Upper lobe of right lung (tissue), 1 donor: ENCODE measurements around the gene CROCC2. TPM values are rescaled to one million over a fixed set of nuclear protein-coding genes. Genes with fewer than 3 reads are reported as not detected.

ENCODE experiments used
- ATAC-seq: fragments of 200-7000 bp; cut with Tn5 transposase; one replicate; pipeline ENCODE4 v1.9.1; 2020; ENCODE audit warnings: mild to moderate bottlenecking, moderate library complexity
- DNase-seq: peaks from one replicate; pipeline ENCODE4 v3.0.0-alpha.2; 2020
- H3K27ac ChIP-seq: fragments of 200-600 bp; one replicate; pipeline ENCODE4 v1.8.0; 2022
- H3K27me3 ChIP-seq: fragments of 200-600 bp; one replicate; pipeline ENCODE4 v1.8.0; 2022; ENCODE audit warnings: mild to moderate bottlenecking
- H3K36me3 ChIP-seq: fragments of 200-600 bp; one replicate; pipeline ENCODE4 v1.8.0; 2022
- H3K4me1 ChIP-seq: fragments of 200-600 bp; one replicate; pipeline ENCODE4 v1.8.0; 2022
- H3K4me3 ChIP-seq: fragments of 200-600 bp; one replicate; pipeline ENCODE4 v1.8.0; 2022; ENCODE audit warnings: mild to moderate bottlenecking
- H3K9me3 ChIP-seq: fragments of 200-600 bp; one replicate; pipeline ENCODE4 v1.8.0; 2022
- CTCF ChIP-seq: fragments of 200-600 bp; IDR thresholded peaks from one replicate; pipeline ENCODE4 v1.8.0; 2022; ENCODE audit warnings: antibody characterized with exemption
- intact Hi-C: fragments of 100-400 bp; cut with DNase I; formaldehyde crosslinking; loops from one replicate; pipeline ENCODE4 v1.11.0; 2022
- total RNA-seq: library from RNA; stranded (reverse); fragmentation: NEBNext Ultra II Directional; extraction: Animal tissue kit (Norgen Biotek cat#: 25700); gene quantifications from one replicate; pipeline ENCODE4 v1.2.1, GENCODE V29; 2021
- donor health status: DM: no; HTN: yes; CAD: no; lungs with severe emphysema.

CROCC2 gene
- total RNA-seq, 1 donor from 2014 or later = 0.26 TPM

GRCh38 chr2:241030333-241030680, 124.2 kb downstream of the CROCC2 start:
- DNase-seq = no peak
- intact Hi-C loops = no loop called here
- H3K27ac ChIP-seq = no peak overlapping the region

GRCh38 chr2:241030883-241031282, 124.7 kb downstream of the CROCC2 start:
- DNase-seq (no peak), ATAC-seq (no peak)
- no peaks in the 10 kb centered on the region for H3K27me3 ChIP-seq
- H3K36me3 ChIP-seq = peaks cover 36% of the 10 kb centered on the region
- H3K27ac ChIP-seq = no peak overlapping the region
- intact Hi-C loops = no loop called here
- H3K9me3 ChIP-seq = peaks cover 5% of the 10 kb centered on the region
- no peaks in the 10 kb centered on the region for H3K4me1 ChIP-seq
- no peak for TF ChIP-seq CTCF
- no peak overlapping the region for H3K4me3 ChIP-seq

More at GRCh38 chr2:241030333-241030680, 124.2 kb downstream of the CROCC2 start:
- Histone ChIP-seq H3K36me3 (peaks cover 36% of the 10 kb centered on the region), H3K9me3 (peaks cover 11% of the 10 kb centered on the region), H3K4me3 (no peak overlapping the region), H3K4me1 (no peaks in the 10 kb centered on the region), H3K27me3 (no peaks in the 10 kb centered on the region)
- TF ChIP-seq CTCF = no peak
- peak; percentile 5 for ATAC-seq

GRCh38 chr2:241031436-241032165, 125.5 kb downstream of the CROCC2 start:
- peaks cover 36% of the 10 kb centered on the region for H3K36me3 ChIP-seq
- intact Hi-C loops = no loop called here
- no peak overlapping the region for H3K4me3 ChIP-seq
- TF ChIP-seq CTCF = no peak
- no peaks in the 10 kb centered on the region for H3K27me3 ChIP-seq
- H3K9me3 ChIP-seq = no peaks in the 10 kb centered on the region
- H3K4me1 ChIP-seq = no peaks in the 10 kb centered on the region
- DNase-seq = no peak
- no peak overlapping the region for H3K27ac ChIP-seq
- peak; percentile 26 for ATAC-seq

GRCh38 chr2:241033336-241033987, 127.3 kb downstream of the CROCC2 start:
- ATAC-seq (no peak), DNase-seq (no peak)
- Histone ChIP-seq H3K36me3 (peaks cover 44% of the 10 kb centered on the region), H3K9me3 (no peaks in the 10 kb centered on the region), H3K4me3 (no peak overlapping the region), H3K27me3 (no peaks in the 10 kb centered on the region), H3K27ac (no peak overlapping the region), H3K4me1 (no peaks in the 10 kb centered on the region)
- no peak for TF ChIP-seq CTCF
- intact Hi-C loops = no loop called here

GRCh38 chr2:241033994-241034393, 127.9 kb downstream of the CROCC2 start:
- no peaks in the 10 kb centered on the region for H3K27me3 ChIP-seq
- no peak for TF ChIP-seq CTCF
- H3K9me3 ChIP-seq = no peaks in the 10 kb centered on the region
- intact Hi-C loops = no loop called here
- H3K4me3 ChIP-seq = no peak overlapping the region
- ATAC-seq = no peak
- no peak overlapping the region for H3K27ac ChIP-seq
- H3K4me1 ChIP-seq = no peaks in the 10 kb centered on the region
- DNase-seq = no peak
- peaks cover 44% of the 10 kb centered on the region for H3K36me3 ChIP-seq
